ENCODE data around the gene R3HDM2. TPM values are rescaled to one million over a fixed set of nuclear protein-coding genes. Genes with fewer than 3 reads are reported as not detected.

Gene R3HDM2
- total RNA-seq, 1 donor from 2014 or later: 19.2 TPM

DNA sequence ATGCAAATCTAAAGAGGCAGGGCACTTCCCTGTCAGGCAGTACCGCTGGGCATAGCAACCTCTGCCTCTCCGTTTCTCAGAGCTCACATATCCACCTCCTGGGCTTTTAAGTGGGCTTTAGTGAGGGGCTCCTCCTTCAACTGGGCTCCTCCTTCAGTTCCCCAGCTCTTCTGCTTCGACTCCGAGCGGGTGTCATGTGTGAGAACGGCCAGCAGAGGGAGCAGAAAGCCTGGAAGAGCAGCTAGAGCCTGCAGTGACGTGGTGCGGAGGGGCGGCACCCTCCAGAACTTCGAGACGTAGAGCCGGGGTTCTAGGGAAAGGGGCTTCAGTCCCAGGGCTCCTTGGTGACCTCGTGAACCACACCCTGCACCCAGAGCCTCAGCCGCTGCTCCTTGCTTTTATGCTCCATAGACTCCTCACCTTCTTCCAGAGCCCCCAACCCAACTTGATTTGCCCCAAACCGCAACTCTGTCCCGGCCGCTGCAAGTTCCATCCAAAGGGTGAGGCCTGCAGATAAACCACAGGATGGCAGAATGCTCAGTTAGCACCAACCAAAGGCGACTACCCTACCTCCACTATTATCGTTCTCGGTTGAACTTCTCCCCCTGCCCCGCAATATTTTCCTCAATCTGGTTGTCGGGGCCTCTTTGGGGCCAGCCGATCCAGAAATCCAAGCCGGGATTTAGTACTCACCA is 28.4 kb upstream of the R3HDM2 start:
- peaks cover 24% of the 10 kb centered on the region for H3K4me1 ChIP-seq (ENCODE audit: insufficient read depth, low read length)
- H3K4me3 ChIP-seq (ENCODE audit: insufficient read depth, low read depth, low read length): peak overlapping the region; percentile 76
- peaks cover 5% of the 10 kb centered on the region for H3K27me3 ChIP-seq (ENCODE audit: insufficient read depth, low read length)
- H3K4me3 Mint-ChIP-seq (ENCODE audit: unreplicated experiment): peak overlapping the region; percentile 93
- DNase-seq (ENCODE audit: low read depth) (peak; percentile 92), FAIRE-seq (no peak)
- H3K79me2 ChIP-seq (ENCODE audit: insufficient read depth, low read length): no peaks in the 10 kb centered on the region
- no peaks in the 10 kb centered on the region for H3K36me3 Mint-ChIP-seq (ENCODE audit: low read depth, unreplicated experiment)
- TF ChIP-seq, protein P1, sequence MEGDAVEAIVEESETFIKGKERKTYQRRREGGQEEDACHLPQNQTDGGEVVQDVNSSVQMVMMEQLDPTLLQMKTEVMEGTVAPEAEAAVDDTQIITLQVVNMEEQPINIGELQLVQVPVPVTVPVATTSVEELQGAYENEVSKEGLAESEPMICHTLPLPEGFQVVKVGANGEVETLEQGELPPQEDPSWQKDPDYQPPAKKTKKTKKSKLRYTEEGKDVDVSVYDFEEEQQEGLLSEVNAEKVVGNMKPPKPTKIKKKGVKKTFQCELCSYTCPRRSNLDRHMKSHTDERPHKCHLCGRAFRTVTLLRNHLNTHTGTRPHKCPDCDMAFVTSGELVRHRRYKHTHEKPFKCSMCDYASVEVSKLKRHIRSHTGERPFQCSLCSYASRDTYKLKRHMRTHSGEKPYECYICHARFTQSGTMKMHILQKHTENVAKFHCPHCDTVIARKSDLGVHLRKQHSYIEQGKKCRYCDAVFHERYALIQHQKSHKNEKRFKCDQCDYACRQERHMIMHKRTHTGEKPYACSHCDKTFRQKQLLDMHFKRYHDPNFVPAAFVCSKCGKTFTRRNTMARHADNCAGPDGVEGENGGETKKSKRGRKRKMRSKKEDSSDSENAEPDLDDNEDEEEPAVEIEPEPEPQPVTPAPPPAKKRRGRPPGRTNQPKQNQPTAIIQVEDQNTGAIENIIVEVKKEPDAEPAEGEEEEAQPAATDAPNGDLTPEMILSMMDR (IDR thresholded peaks at IDR 0.05; ENCODE audit: insufficient read depth, low read depth, low read length): peak; percentile 80
- TF ChIP-seq EZH2 (IDR thresholded peaks at IDR 0.05; ENCODE audit: insufficient read depth, low read length): no peak
- no peaks in the 10 kb centered on the region for H4K20me1 ChIP-seq (ENCODE audit: insufficient read depth, low read length)
- H3K9me3 Mint-ChIP-seq (ENCODE audit: unreplicated experiment): peaks cover 1% of the 10 kb centered on the region
- no peaks in the 10 kb centered on the region for H3K36me3 ChIP-seq (ENCODE audit: insufficient read depth, low read length)
- peak overlapping the region; percentile 99 for H3K4me2 ChIP-seq (ENCODE audit: low read length)
- H2AFZ ChIP-seq (ENCODE audit: low read depth, low read length): peak overlapping the region; percentile 97
- H3K4me1 Mint-ChIP-seq (ENCODE audit: low read depth, unreplicated experiment): peaks cover 38% of the 10 kb centered on the region
- peak overlapping the region; percentile 28 for H3K27ac ChIP-seq (ENCODE audit: low read depth, low read length)
- H3K27ac Mint-ChIP-seq (ENCODE audit: unreplicated experiment): peak overlapping the region; percentile 98
- H3K9ac ChIP-seq (ENCODE audit: low read length): peak overlapping the region; percentile 61
- H3K9me3 ChIP-seq (ENCODE audit: insufficient read depth, low read depth, low read length): no peaks in the 10 kb centered on the region
- peaks cover 8% of the 10 kb centered on the region for H3K27me3 Mint-ChIP-seq (ENCODE audit: low read depth, unreplicated experiment)

DNA sequence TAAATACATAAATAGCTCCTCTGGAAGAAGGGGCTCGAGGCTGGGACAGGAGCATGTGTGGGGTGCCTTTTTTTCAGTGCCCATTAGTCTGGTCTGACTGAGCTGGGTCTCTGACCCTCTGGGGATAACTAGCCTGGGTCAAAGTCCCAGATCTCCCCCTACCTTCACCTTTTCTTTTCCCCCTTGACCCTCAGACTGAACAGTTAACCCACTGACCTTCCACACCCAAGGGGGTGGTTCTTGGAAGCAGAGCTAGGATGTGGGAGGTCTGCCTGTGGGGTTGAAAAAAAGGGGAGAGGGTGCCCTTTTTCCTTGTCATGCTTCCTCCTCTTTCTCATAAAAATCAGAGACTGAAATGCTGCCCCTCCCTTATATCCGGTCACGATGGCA is 27.8 kb upstream of the R3HDM2 start:
- Histone ChIP-seq H3K36me3 (ENCODE audit: insufficient read depth, low read length) (no peaks in the 10 kb centered on the region), H2AFZ (ENCODE audit: low read depth, low read length) (peak overlapping the region; percentile 97), H3K9ac (ENCODE audit: low read length) (peak overlapping the region; percentile 61), H3K79me2 (ENCODE audit: insufficient read depth, low read length) (no peaks in the 10 kb centered on the region), H4K20me1 (ENCODE audit: insufficient read depth, low read length) (no peaks in the 10 kb centered on the region), H3K4me3 (ENCODE audit: insufficient read depth, low read depth, low read length) (peak overlapping the region; percentile 76), H3K27me3 (ENCODE audit: insufficient read depth, low read length) (peaks cover 5% of the 10 kb centered on the region), H3K4me2 (ENCODE audit: low read length) (peak overlapping the region; percentile 99), H3K4me1 (ENCODE audit: insufficient read depth, low read length) (peaks cover 24% of the 10 kb centered on the region), H3K9me3 (ENCODE audit: insufficient read depth, low read depth, low read length) (no peaks in the 10 kb centered on the region), H3K27ac (ENCODE audit: low read depth, low read length) (peak overlapping the region; percentile 25)
- Mint-ChIP-seq H3K4me3 (ENCODE audit: unreplicated experiment) (peak overlapping the region; percentile 93), H3K27me3 (ENCODE audit: low read depth, unreplicated experiment) (peaks cover 8% of the 10 kb centered on the region), H3K9me3 (ENCODE audit: unreplicated experiment) (no peaks in the 10 kb centered on the region), H3K27ac (ENCODE audit: unreplicated experiment) (peak overlapping the region; percentile 98), H3K36me3 (ENCODE audit: low read depth, unreplicated experiment) (no peaks in the 10 kb centered on the region), H3K4me1 (ENCODE audit: low read depth, unreplicated experiment) (peaks cover 38% of the 10 kb centered on the region)
- FAIRE-seq (peak; percentile 17), DNase-seq (ENCODE audit: low read depth) (no peak)
- TF ChIP-seq, protein P1 (IDR thresholded peaks at IDR 0.05; ENCODE audit: insufficient read depth, low read depth, low read length): no peak
- no peak for TF ChIP-seq EZH2 (IDR thresholded peaks at IDR 0.05; ENCODE audit: insufficient read depth, low read length)

Data from astrocyte (in vitro differentiated cells and primary cell).